GM18498 (cell line): ENCODE results near the gene PKN2.
A peak's percentile ranks its signal among the peaks of the same experiment; 100 is the strongest.
"Not testable (repeated sequence)": the region's sequence is repeated elsewhere in the genome, so short reads cannot be mapped to it uniquely, and the experiment has no call there.

ENCODE experiments used
- ATAC-seq: cut with Tn5 transposase; IDR thresholded peaks from one replicate; pipeline ENCODE4 v1.9.1; 2021; ENCODE audit warnings: mild to moderate bottlenecking, moderate library complexity; ENCODE audit not compliant: unreplicated experiment

PKN2 gene

GRCh38 chr1:88678405-88678804, 5.7 kb upstream of the PKN2 start:
- no peak for ATAC-seq

- no peak for ATAC-seq
Measured at GRCh38 chr1:88680471-88680870, 3.6 kb upstream of the PKN2 start.

GRCh38 chr1:88680911-88681622, 3.0 kb upstream of the PKN2 start:
- ATAC-seq = no peak

- peak; percentile 39 for ATAC-seq
Measured at GRCh38 chr1:88684482-88685258, 597 bp downstream of the PKN2 start.

GRCh38 chr1:88685259-88685620, 1.2 kb downstream of the PKN2 start:
- ATAC-seq = no peak

- no peak for ATAC-seq
Measured at GRCh38 chr1:88691540-88691939, 7.5 kb downstream of the PKN2 start.

- ATAC-seq = no peak
Measured at GRCh38 chr1:88695781-88696180, 11.7 kb downstream of the PKN2 start.

GRCh38 chr1:88697503-88697902, 13.4 kb downstream of the PKN2 start:
- no peak for ATAC-seq

- ATAC-seq = no peak
Measured at GRCh38 chr1:88698140-88698539, 14.1 kb downstream of the PKN2 start.

GRCh38 chr1:88698764-88699163, 14.7 kb downstream of the PKN2 start:
- ATAC-seq = no peak

- ATAC-seq = no peak
Measured at GRCh38 chr1:88700425-88701013, 16.4 kb downstream of the PKN2 start.

GRCh38 chr1:88701275-88701674, 17.2 kb downstream of the PKN2 start:
- ATAC-seq = peak; percentile 77

- ATAC-seq = not testable (repeated sequence)
Measured at GRCh38 chr1:88701793-88702192, 17.7 kb downstream of the PKN2 start.

- ATAC-seq = no peak
Measured at GRCh38 chr1:88708011-88708410, 23.9 kb downstream of the PKN2 start.

GRCh38 chr1:88712907-88713306, 28.8 kb downstream of the PKN2 start:
- not testable (repeated sequence) for ATAC-seq

- not testable (repeated sequence) for ATAC-seq
Measured at GRCh38 chr1:88716571-88716970, 32.5 kb downstream of the PKN2 start.

GRCh38 chr1:88722492-88722891, 38.4 kb downstream of the PKN2 start:
- no peak for ATAC-seq

- ATAC-seq = no peak
Measured at GRCh38 chr1:88726697-88727096, 42.6 kb downstream of the PKN2 start.

GRCh38 chr1:88727205-88727604, 43.1 kb downstream of the PKN2 start:
- ATAC-seq = no peak

- no peak for ATAC-seq
Measured at GRCh38 chr1:88729297-88729696, 45.2 kb downstream of the PKN2 start.

GRCh38 chr1:88730132-88730675, 46.1 kb downstream of the PKN2 start:
- ATAC-seq = no peak

- ATAC-seq = no peak
Measured at GRCh38 chr1:88730995-88731394, 46.9 kb downstream of the PKN2 start.
